ENCODE results near the gene SEZ6.

- TF ChIP-seq CTCF (IDR thresholded peaks at IDR 0.05) = no peak
- no peak for TF ChIP-seq POLR2AphosphoS5 (IDR thresholded peaks at IDR 0.05; ENCODE audit: low read depth, low read length)
- TF ChIP-seq TCF7L2 (IDR thresholded peaks at IDR 0.05; ENCODE audit: low read depth, low read length) = no peak
- TF ChIP-seq SIN3A (IDR thresholded peaks at IDR 0.05; ENCODE audit: borderline replicate concordance, insufficient read depth, low read depth, low read length) = no peak
These were observed 76.0 kb downstream of the SEZ6 start for GRCh38 chr17:28929787-28930186.

Data from Panc1 (cell line).